Memory B cell (primary cell): ENCODE data around the gene CCL8.

ENCODE experiments used
- ATAC-seq: fragments of 150-1000 bp; cut with Tn5 transposase; 2 replicates; pipeline ENCODE4 v1.10.0; 2021; ENCODE audit warnings: low read depth, mild to moderate bottlenecking, moderate library complexity
- DNase-seq, 2 donors: peaks; one replicate each; pipeline ENCODE4 v3.0.0; 2022; ENCODE audit warnings: low spot score in 2 of 2
- H3K27ac Mint-ChIP-seq: one replicate; pipeline ENCODE4 v1.8.0; 2022; ENCODE audit warnings: mild to moderate bottlenecking, moderate library complexity, mixed read lengths
- H3K27me3 Mint-ChIP-seq: one replicate; pipeline ENCODE4 v1.8.0; 2022; ENCODE audit warnings: mixed read lengths
- H3K36me3 Mint-ChIP-seq: one replicate; pipeline ENCODE4 v1.8.0; 2022; ENCODE audit warnings: mild to moderate bottlenecking, mixed read lengths
- H3K4me1 Mint-ChIP-seq: one replicate; pipeline ENCODE4 v1.8.0; 2022; ENCODE audit warnings: mixed read lengths
- H3K4me3 Mint-ChIP-seq: one replicate; pipeline ENCODE4 v1.8.0; 2022; ENCODE audit warnings: mild to moderate bottlenecking, moderate library complexity, mixed read lengths
- H3K9me3 Mint-ChIP-seq: one replicate; pipeline ENCODE4 v1.8.0; 2022; ENCODE audit warnings: mixed read lengths

The CCL8 gene

GRCh38 chr17:34319039-34319483 lies at the start of gene CCL8:
Gene CCL8, plus strand, starts transcription at chr17:34319435. Its CDS starts 67 bp downstream, at chr17:34319502.
- H3K36me3 Mint-ChIP-seq = no peaks in the 10 kb centered on the region
- ATAC-seq = no peak
- H3K27me3 Mint-ChIP-seq = peaks cover 7% of the 10 kb centered on the region
- H3K4me1 Mint-ChIP-seq = no peaks in the 10 kb centered on the region
- H3K9me3 Mint-ChIP-seq = peaks cover 6% of the 10 kb centered on the region
- DNase-seq = no peak
- no peak within 1 kb of the TSS for H3K4me3 Mint-ChIP-seq
- H3K27ac Mint-ChIP-seq = no peak within 1 kb of the TSS

- ATAC-seq = no peak
- Mint-ChIP-seq H3K36me3 (no peaks in the 10 kb centered on the region), H3K4me3 (no peak within 1 kb of the TSS), H3K9me3 (no peaks in the 10 kb centered on the region), H3K27me3 (peaks cover 26% of the 10 kb centered on the region), H3K27ac (no peak within 1 kb of the TSS), H3K4me1 (no peaks in the 10 kb centered on the region)
- DNase-seq = no peak
Observed at GRCh38 chr17:34269969-34270368, 49.3 kb upstream of the CCL8 start, which contains the start of gene CCL7. Gene CCL7, plus strand, starts transcription at chr17:34270221. Its CDS starts 70 bp downstream, at chr17:34270291.

- ATAC-seq (no peak), DNase-seq (no peak)
- H3K27me3 Mint-ChIP-seq = peaks cover 20% of the 10 kb centered on the region
- H3K36me3 Mint-ChIP-seq = no peaks in the 10 kb centered on the region
- no peak overlapping the region for H3K4me3 Mint-ChIP-seq
- H3K27ac Mint-ChIP-seq = no peak overlapping the region
- H3K4me1 Mint-ChIP-seq = no peaks in the 10 kb centered on the region
- H3K9me3 Mint-ChIP-seq = no peaks in the 10 kb centered on the region
Observed at GRCh38 chr17:34275881-34276280, 43.4 kb upstream of the CCL8 start.

GRCh38 chr17:34276826-34277225 lies 42.4 kb upstream of the CCL8 start:
- DNase-seq (no peak), ATAC-seq (no peak)
- no peaks in the 10 kb centered on the region for H3K4me1 Mint-ChIP-seq
- no peak overlapping the region for H3K27ac Mint-ChIP-seq
- H3K4me3 Mint-ChIP-seq = no peak overlapping the region
- no peaks in the 10 kb centered on the region for H3K9me3 Mint-ChIP-seq
- H3K36me3 Mint-ChIP-seq = no peaks in the 10 kb centered on the region
- peaks cover 20% of the 10 kb centered on the region for H3K27me3 Mint-ChIP-seq

GRCh38 chr17:34283571-34283970 lies 35.7 kb upstream of the CCL8 start:
- peaks cover 13% of the 10 kb centered on the region for H3K27me3 Mint-ChIP-seq
- DNase-seq = no peak

GRCh38 chr17:34285286-34285792 lies 33.9 kb upstream of the CCL8 start, which contains the start of gene CCL11:
Gene CCL11, plus strand, starts transcription at chr17:34285742. Its CDS starts 67 bp downstream, at chr17:34285809.
- H3K9me3 Mint-ChIP-seq = no peaks in the 10 kb centered on the region
- peaks cover 15% of the 10 kb centered on the region for H3K27me3 Mint-ChIP-seq
- H3K27ac Mint-ChIP-seq = no peak within 1 kb of the TSS
- DNase-seq = no peak
- no peaks in the 10 kb centered on the region for H3K4me1 Mint-ChIP-seq
- no peak for ATAC-seq
- H3K36me3 Mint-ChIP-seq = no peaks in the 10 kb centered on the region
- no peak within 1 kb of the TSS for H3K4me3 Mint-ChIP-seq

More at GRCh38 chr17:34283571-34283970, 35.7 kb upstream of the CCL8 start:
- no peaks in the 10 kb centered on the region for H3K4me1 Mint-ChIP-seq
- no peaks in the 10 kb centered on the region for H3K9me3 Mint-ChIP-seq
- ATAC-seq = no peak
- no peak overlapping the region for H3K4me3 Mint-ChIP-seq
- no peaks in the 10 kb centered on the region for H3K36me3 Mint-ChIP-seq
- H3K27ac Mint-ChIP-seq = no peak overlapping the region

GRCh38 chr17:34287875-34288274 lies 31.4 kb upstream of the CCL8 start:
- Mint-ChIP-seq H3K27me3 (peaks cover 13% of the 10 kb centered on the region), H3K4me1 (no peaks in the 10 kb centered on the region), H3K4me3 (no peak overlapping the region), H3K9me3 (no peaks in the 10 kb centered on the region), H3K27ac (no peak overlapping the region), H3K36me3 (no peaks in the 10 kb centered on the region)
- DNase-seq (no peak), ATAC-seq (no peak)

GRCh38 chr17:34290586-34290985 lies 28.6 kb upstream of the CCL8 start:
- Mint-ChIP-seq H3K4me1 (no peaks in the 10 kb centered on the region), H3K27me3 (peaks cover 11% of the 10 kb centered on the region), H3K36me3 (no peaks in the 10 kb centered on the region), H3K9me3 (no peaks in the 10 kb centered on the region), H3K4me3 (no peak overlapping the region), H3K27ac (no peak overlapping the region)
- ATAC-seq (no peak), DNase-seq (no peak)

GRCh38 chr17:34291721-34292348 lies 27.4 kb upstream of the CCL8 start:
- H3K27ac Mint-ChIP-seq = no peak overlapping the region
- ATAC-seq (no peak), DNase-seq (no peak)
- H3K9me3 Mint-ChIP-seq = peaks cover 1% of the 10 kb centered on the region
- no peaks in the 10 kb centered on the region for H3K36me3 Mint-ChIP-seq
- no peak overlapping the region for H3K4me3 Mint-ChIP-seq
- H3K4me1 Mint-ChIP-seq = no peaks in the 10 kb centered on the region
- peaks cover 11% of the 10 kb centered on the region for H3K27me3 Mint-ChIP-seq

GRCh38 chr17:34299027-34299426 lies 20.2 kb upstream of the CCL8 start:
- DNase-seq = no peak
- H3K27ac Mint-ChIP-seq = no peak overlapping the region
- no peaks in the 10 kb centered on the region for H3K36me3 Mint-ChIP-seq
- ATAC-seq = no peak
- H3K9me3 Mint-ChIP-seq = peaks cover 1% of the 10 kb centered on the region
- H3K27me3 Mint-ChIP-seq = peaks cover 10% of the 10 kb centered on the region
- no peak overlapping the region for H3K4me3 Mint-ChIP-seq
- H3K4me1 Mint-ChIP-seq = peaks cover 7% of the 10 kb centered on the region

GRCh38 chr17:34299956-34300577 lies 19.2 kb upstream of the CCL8 start:
- DNase-seq (no peak), ATAC-seq (no peak)
- H3K4me3 Mint-ChIP-seq = no peak overlapping the region
- H3K9me3 Mint-ChIP-seq = peaks cover 1% of the 10 kb centered on the region
- H3K27me3 Mint-ChIP-seq = peaks cover 14% of the 10 kb centered on the region
- H3K36me3 Mint-ChIP-seq = no peaks in the 10 kb centered on the region
- no peak overlapping the region for H3K27ac Mint-ChIP-seq
- peaks cover 7% of the 10 kb centered on the region for H3K4me1 Mint-ChIP-seq

GRCh38 chr17:34300652-34301370 lies 18.4 kb upstream of the CCL8 start:
- H3K27ac Mint-ChIP-seq = no peak overlapping the region
- no peak for DNase-seq
- H3K4me3 Mint-ChIP-seq = no peak overlapping the region
- H3K36me3 Mint-ChIP-seq = no peaks in the 10 kb centered on the region
- H3K27me3 Mint-ChIP-seq = peaks cover 14% of the 10 kb centered on the region
- no peak for ATAC-seq
- H3K9me3 Mint-ChIP-seq = no peaks in the 10 kb centered on the region
- H3K4me1 Mint-ChIP-seq = peaks cover 7% of the 10 kb centered on the region

- Mint-ChIP-seq H3K4me3 (no peak overlapping the region), H3K4me1 (peaks cover 7% of the 10 kb centered on the region), H3K9me3 (no peaks in the 10 kb centered on the region), H3K36me3 (no peaks in the 10 kb centered on the region), H3K27ac (no peak overlapping the region), H3K27me3 (peaks cover 14% of the 10 kb centered on the region)
- ATAC-seq (no peak), DNase-seq (no peak)
Observed at GRCh38 chr17:34301986-34302385, 17.2 kb upstream of the CCL8 start.

GRCh38 chr17:34302636-34303035 lies 16.6 kb upstream of the CCL8 start:
- Mint-ChIP-seq H3K36me3 (no peaks in the 10 kb centered on the region), H3K4me1 (peaks cover 7% of the 10 kb centered on the region), H3K27me3 (peaks cover 14% of the 10 kb centered on the region), H3K27ac (no peak overlapping the region), H3K9me3 (no peaks in the 10 kb centered on the region), H3K4me3 (no peak overlapping the region)
- ATAC-seq (no peak), DNase-seq (no peak)
